HAP-1 (cell line): Measurements from ENCODE around the gene STK24.

Experiments used
- DNase-seq, 2 experiments: peaks; one replicate each; pipeline ENCODE4 v3.0.0-alpha.2; 2016 to 2020; ENCODE audit warnings: low spot score in 2 of 2
- H3K27me3 ChIP-seq: fragments of 250-450 bp; sonication (Bioruptor Pico); 2 replicates; pipeline ENCODE4 v1.5.1; 2020; ENCODE audit warnings: low read depth, mild to moderate bottlenecking, moderate library complexity
- H3K36me3 ChIP-seq: fragments of 250-450 bp; sonication (Bioruptor Pico); replicated peaks from 2 replicates; pipeline ENCODE4 v1.5.1; 2020; ENCODE audit warnings: mild to moderate bottlenecking
- H3K4me1 ChIP-seq: fragments of 250-450 bp; sonication (Bioruptor Pico); 2 replicates; pipeline ENCODE4 v1.5.1; 2020; ENCODE audit warnings: mild to moderate bottlenecking
- H3K4me3 ChIP-seq: fragments of 250-450 bp; sonication (Bioruptor Pico); 2 replicates; pipeline ENCODE4 v1.5.1; 2020; ENCODE audit warnings: mild to moderate bottlenecking, moderate library complexity
- H3K9me3 ChIP-seq: fragments of 250-450 bp; sonication (Bioruptor Pico); 2 replicates; pipeline ENCODE4 v1.5.1; 2020; ENCODE audit warnings: mild to moderate bottlenecking, moderate library complexity
- in situ Hi-C: fragments of 300-500 bp; cut with MboI; formaldehyde crosslinking; loops from 3 replicates; pipeline ENCODE4 v1.14.3; 2020; ENCODE audit warnings: low sequenced_read_pairs, inconsistent platforms, mixed read lengths

STK24 gene

GRCh38 chr13:98476538-98476966 is 100.4 kb downstream of the STK24 start:
- no peak for DNase-seq
- Histone ChIP-seq H3K9me3 (no peaks in the 10 kb centered on the region), H3K4me1 (peaks cover 5% of the 10 kb centered on the region; the same call in 1 of the 2 replicates), H3K27me3 (no peaks in the 10 kb centered on the region), H3K36me3 (peaks cover 25% of the 10 kb centered on the region), H3K4me3 (no peak overlapping the region)
- in situ Hi-C loops, result no loop called here

DNA sequence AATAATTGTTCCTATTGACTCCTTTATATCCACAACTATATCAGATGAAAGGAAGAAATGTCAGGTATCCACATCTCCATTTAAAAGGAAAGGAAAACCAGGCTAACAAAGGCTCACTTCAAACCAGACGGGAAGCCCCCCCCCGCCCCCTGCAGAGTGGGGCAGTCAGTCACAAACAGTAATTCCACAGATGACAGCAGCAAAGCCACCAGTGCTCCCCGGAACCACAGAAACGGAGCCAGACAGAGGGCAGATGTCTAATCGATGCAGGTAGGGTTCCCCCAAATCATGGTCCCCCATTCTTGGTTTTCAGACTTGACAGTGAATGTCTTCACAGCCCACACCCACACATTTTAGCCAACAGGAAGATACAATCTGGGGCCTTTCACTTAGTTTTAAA is 100.8 kb downstream of the STK24 start:
- peaks cover 27% of the 10 kb centered on the region for H3K36me3 ChIP-seq
- peak in 1 of 2 experiments; percentile 6 for DNase-seq
- H3K27me3 ChIP-seq, result no peaks in the 10 kb centered on the region
- H3K9me3 ChIP-seq, result no peaks in the 10 kb centered on the region
- no peak overlapping the region for H3K4me3 ChIP-seq
- in situ Hi-C loops, result no loop called here
- peaks cover 5% of the 10 kb centered on the region; the same call in 1 of the 2 replicates for H3K4me1 ChIP-seq

GRCh38 chr13:98475522-98475921 is 101.4 kb downstream of the STK24 start:
- DNase-seq, result no peak
- no peaks in the 10 kb centered on the region for H3K27me3 ChIP-seq
- in situ Hi-C loops, result no loop called here
- no peaks in the 10 kb centered on the region for H3K9me3 ChIP-seq
- H3K4me3 ChIP-seq, result no peak overlapping the region
- H3K4me1 ChIP-seq, result peaks cover 5% of the 10 kb centered on the region; the same call in 1 of the 2 replicates
- H3K36me3 ChIP-seq, result peaks cover 33% of the 10 kb centered on the region

- H3K9me3 ChIP-seq, result no peaks in the 10 kb centered on the region
- DNase-seq, result no peak
- H3K4me1 ChIP-seq, result peaks cover 5% of the 10 kb centered on the region; the same call in 1 of the 2 replicates
- in situ Hi-C loops, result no loop called here
- H3K27me3 ChIP-seq, result no peaks in the 10 kb centered on the region
- no peak overlapping the region for H3K4me3 ChIP-seq
- H3K36me3 ChIP-seq, result peaks cover 34% of the 10 kb centered on the region
Measured at GRCh38 chr13:98474761-98475160, 102.1 kb downstream of the STK24 start.

- Histone ChIP-seq H3K27me3 (no peaks in the 10 kb centered on the region), H3K4me3 (no peak overlapping the region), H3K4me1 (peaks cover 5% of the 10 kb centered on the region; the same call in 1 of the 2 replicates), H3K36me3 (peaks cover 34% of the 10 kb centered on the region), H3K9me3 (no peaks in the 10 kb centered on the region)
- in situ Hi-C loops, result no loop called here
- DNase-seq, result no peak
Measured at GRCh38 chr13:98474292-98474691, 102.6 kb downstream of the STK24 start.

- H3K27me3 ChIP-seq, result no peaks in the 10 kb centered on the region
- no peak for DNase-seq
- H3K4me3 ChIP-seq, result no peak overlapping the region
- in situ Hi-C loops, result no loop called here
- H3K36me3 ChIP-seq, result peaks cover 34% of the 10 kb centered on the region
- H3K4me1 ChIP-seq, result peaks cover 5% of the 10 kb centered on the region; the same call in 1 of the 2 replicates
- H3K9me3 ChIP-seq, result no peaks in the 10 kb centered on the region
Measured at GRCh38 chr13:98473788-98474144, 103.1 kb downstream of the STK24 start.

GRCh38 chr13:98473135-98473787 is 103.6 kb downstream of the STK24 start:
- in situ Hi-C loops, result no loop called here
- H3K9me3 ChIP-seq, result no peaks in the 10 kb centered on the region
- H3K4me3 ChIP-seq, result no peak overlapping the region
- no peak for DNase-seq
- H3K36me3 ChIP-seq, result peaks cover 34% of the 10 kb centered on the region
- no peaks in the 10 kb centered on the region for H3K27me3 ChIP-seq
- H3K4me1 ChIP-seq, result peaks cover 5% of the 10 kb centered on the region; the same call in 1 of the 2 replicates

GRCh38 chr13:98471934-98472333 is 105.0 kb downstream of the STK24 start:
- Histone ChIP-seq H3K9me3 (no peaks in the 10 kb centered on the region), H3K4me1 (peaks cover 5% of the 10 kb centered on the region; the same call in 1 of the 2 replicates), H3K36me3 (peaks cover 34% of the 10 kb centered on the region), H3K4me3 (no peak overlapping the region), H3K27me3 (no peaks in the 10 kb centered on the region)
- in situ Hi-C loops, result no loop called here
- DNase-seq, result no peak

DNA sequence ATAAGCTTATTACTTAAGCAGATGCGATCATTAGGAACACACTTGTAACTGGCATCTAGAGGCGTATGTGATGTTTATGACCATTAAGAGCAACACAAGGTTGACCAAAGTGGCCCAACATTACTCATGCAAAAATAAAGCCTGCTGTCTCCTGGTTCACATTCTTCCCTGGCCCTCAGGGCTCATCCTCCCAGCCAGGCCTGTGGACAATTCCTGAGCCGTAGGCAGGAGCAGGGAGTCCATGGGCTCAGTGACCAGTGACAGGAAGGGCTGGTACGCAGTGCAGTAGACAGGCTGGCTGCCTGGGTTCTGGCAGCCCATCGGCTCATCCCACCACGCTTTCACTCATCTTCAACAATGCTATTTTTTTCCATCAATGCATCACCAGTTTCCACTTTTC is 106.0 kb downstream of the STK24 start:
- in situ Hi-C loops, result no loop called here
- no peaks in the 10 kb centered on the region for H3K27me3 ChIP-seq
- no peak for DNase-seq
- H3K4me3 ChIP-seq, result no peak overlapping the region
- H3K4me1 ChIP-seq, result no peaks in the 10 kb centered on the region
- H3K9me3 ChIP-seq, result no peaks in the 10 kb centered on the region
- peaks cover 43% of the 10 kb centered on the region for H3K36me3 ChIP-seq

- Histone ChIP-seq H3K9me3 (no peaks in the 10 kb centered on the region), H3K4me1 (no peaks in the 10 kb centered on the region), H3K36me3 (peaks cover 41% of the 10 kb centered on the region), H3K27me3 (no peaks in the 10 kb centered on the region), H3K4me3 (no peak overlapping the region)
- no peak for DNase-seq
- in situ Hi-C loops, result no loop called here
Measured at GRCh38 chr13:98468929-98469328, 108.0 kb downstream of the STK24 start.

DNA sequence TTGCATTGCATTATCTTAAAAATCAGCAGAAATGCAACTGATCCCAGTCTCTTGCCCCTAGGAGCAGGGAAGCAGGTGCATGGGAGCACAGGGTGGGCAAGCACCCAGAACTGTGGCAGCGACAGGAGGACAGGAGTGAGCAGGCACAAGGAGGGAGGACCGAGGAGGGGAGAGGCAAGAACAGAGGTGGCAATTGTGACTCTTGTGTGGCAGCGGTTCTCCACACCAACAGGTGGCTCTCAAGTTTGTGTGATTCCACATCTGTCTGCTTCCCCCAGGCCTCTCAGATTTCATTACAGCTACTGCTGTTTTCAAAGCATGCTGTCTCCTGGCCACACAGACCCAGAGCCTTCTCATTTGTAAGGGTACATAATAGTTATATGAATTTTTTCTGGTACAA is 108.5 kb downstream of the STK24 start:
- H3K4me3 ChIP-seq, result no peak overlapping the region
- no peaks in the 10 kb centered on the region for H3K9me3 ChIP-seq
- peaks cover 40% of the 10 kb centered on the region for H3K36me3 ChIP-seq
- in situ Hi-C loops, result no loop called here
- H3K27me3 ChIP-seq, result no peaks in the 10 kb centered on the region
- no peaks in the 10 kb centered on the region for H3K4me1 ChIP-seq
- no peak for DNase-seq

DNA sequence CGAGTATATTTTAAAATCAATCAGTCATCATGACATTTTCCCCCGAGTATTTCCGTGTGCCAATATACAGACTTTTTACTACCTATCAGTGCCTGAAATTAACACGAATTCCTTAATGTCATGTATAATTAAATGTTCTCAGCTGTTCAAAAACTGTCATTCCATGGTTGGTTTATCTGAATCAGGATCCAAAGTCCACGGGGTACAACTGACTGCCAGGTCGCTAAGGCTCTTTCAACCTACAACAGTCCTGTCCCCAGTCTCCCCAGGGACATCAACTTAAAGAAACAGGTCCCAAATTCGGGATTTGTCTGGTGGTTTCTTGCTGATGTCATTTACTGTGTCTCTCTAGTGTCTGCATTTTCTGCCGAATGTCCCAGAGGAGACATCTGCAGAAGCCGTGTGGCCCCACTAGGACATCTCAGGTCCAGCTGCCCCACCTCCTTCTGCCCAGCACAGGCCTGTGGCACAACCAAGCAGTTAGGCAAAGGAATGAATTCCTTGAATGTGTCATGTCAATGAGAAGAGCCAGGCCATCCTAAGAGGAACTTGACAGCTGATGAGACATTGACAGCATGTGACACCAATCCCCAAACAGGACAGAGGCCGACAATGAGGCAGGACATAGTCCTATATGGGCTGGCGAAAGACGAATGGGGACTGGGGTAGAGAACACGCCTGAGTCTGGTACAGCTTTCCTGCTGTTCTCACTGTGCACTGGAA is 109.5 kb downstream of the STK24 start:
- peaks cover 44% of the 10 kb centered on the region for H3K36me3 ChIP-seq
- no peaks in the 10 kb centered on the region for H3K4me1 ChIP-seq
- no peaks in the 10 kb centered on the region for H3K27me3 ChIP-seq
- in situ Hi-C loops, result no loop called here
- H3K9me3 ChIP-seq, result no peaks in the 10 kb centered on the region
- no peak overlapping the region for H3K4me3 ChIP-seq
- DNase-seq, result no peak

DNA sequence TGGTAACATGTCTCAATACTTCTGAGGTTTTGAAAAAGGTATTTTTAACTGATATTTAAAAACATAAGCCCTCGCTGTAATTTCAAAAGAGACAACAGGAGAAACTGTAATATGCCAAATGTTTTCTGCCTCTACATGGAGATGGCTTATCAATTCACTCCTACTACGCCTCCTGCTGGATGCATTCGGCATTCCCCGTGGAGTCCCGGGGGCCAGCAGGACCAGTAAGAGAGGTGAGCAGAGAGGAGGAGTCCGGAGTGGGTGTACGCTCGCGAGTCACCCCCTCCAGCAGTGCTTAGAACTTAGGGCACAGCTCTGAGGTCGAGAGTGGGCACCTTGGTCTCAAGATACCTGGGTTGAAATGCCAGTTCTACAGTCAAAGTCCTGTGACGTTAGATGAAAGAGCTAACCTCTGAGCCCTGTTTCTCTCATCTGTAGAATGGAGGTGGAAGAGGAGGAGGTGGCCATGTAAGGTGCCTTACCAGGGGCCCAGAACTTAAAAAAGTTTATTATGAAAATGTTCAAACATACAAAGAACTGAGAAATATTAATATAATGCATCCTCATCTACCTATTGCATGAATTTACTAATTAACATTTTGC is 110.2 kb downstream of the STK24 start:
- Histone ChIP-seq H3K4me3 (no peak overlapping the region), H3K36me3 (peaks cover 40% of the 10 kb centered on the region), H3K9me3 (no peaks in the 10 kb centered on the region), H3K27me3 (no peaks in the 10 kb centered on the region), H3K4me1 (no peaks in the 10 kb centered on the region)
- in situ Hi-C loops, result no loop called here
- peak; percentile 17 to 78 for DNase-seq

- no peaks in the 10 kb centered on the region for H3K27me3 ChIP-seq
- peaks cover 60% of the 10 kb centered on the region for H3K36me3 ChIP-seq
- H3K9me3 ChIP-seq, result no peaks in the 10 kb centered on the region
- H3K4me3 ChIP-seq, result no peak overlapping the region
- no peaks in the 10 kb centered on the region for H3K4me1 ChIP-seq
- in situ Hi-C loops, result no loop called here
- no peak for DNase-seq
Measured at GRCh38 chr13:98462946-98463345, 114.0 kb downstream of the STK24 start.
